HG03565 (cell line): ENCODE measurements around the gene PRLH.
"Not testable (repeated sequence)": the region's sequence is repeated elsewhere in the genome, so short reads cannot be mapped to it uniquely, and the experiment has no call there.

Experiments
- ATAC-seq: cut with Tn5 transposase; IDR thresholded peaks from one replicate; pipeline ENCODE4 v1.9.1; 2021; ENCODE audit warnings: mild to moderate bottlenecking, moderate library complexity; ENCODE audit not compliant: unreplicated experiment

The PRLH gene

GRCh38 chr2:237581326-237581725 is 15.0 kb downstream of the PRLH start:
- no peak for ATAC-seq

- ATAC-seq, result no peak
Measured at GRCh38 chr2:237581751-237582746, 15.7 kb downstream of the PRLH start.

- ATAC-seq, result no peak
Measured at GRCh38 chr2:237583385-237584295, 17.3 kb downstream of the PRLH start.

GRCh38 chr2:237585590-237586221 is 19.3 kb downstream of the PRLH start:
- ATAC-seq, result no peak

- ATAC-seq, result no peak
Measured at GRCh38 chr2:237588044-237588696, 21.8 kb downstream of the PRLH start.

GRCh38 chr2:237590272-237591140 is 24.1 kb downstream of the PRLH start, which contains the start of gene RAB17:
TSS of gene RAB17 (minus strand) at chr2:237590734. CDS start at chr2:237586154, 4,580 bp downstream.
- ATAC-seq, result no peak

GRCh38 chr2:237591141-237591881 is 24.9 kb downstream of the PRLH start:
- ATAC-seq, result no peak

GRCh38 chr2:237592425-237592980 is 26.1 kb downstream of the PRLH start:
- no peak for ATAC-seq

- ATAC-seq, result no peak
Measured at GRCh38 chr2:237593036-237593435, 26.7 kb downstream of the PRLH start.

GRCh38 chr2:237593596-237594320 is 27.4 kb downstream of the PRLH start:
- ATAC-seq, result no peak

- ATAC-seq, result no peak
Measured at GRCh38 chr2:237594514-237594871, 28.1 kb downstream of the PRLH start.

GRCh38 chr2:237595829-237596519 is 29.6 kb downstream of the PRLH start:
- ATAC-seq, result not testable (repeated sequence)

- no peak for ATAC-seq
Measured at GRCh38 chr2:237596520-237597195, 30.3 kb downstream of the PRLH start.

- no peak for ATAC-seq
Measured at GRCh38 chr2:237597196-237598145, 31.1 kb downstream of the PRLH start.

GRCh38 chr2:237598468-237599208 is 32.3 kb downstream of the PRLH start:
- ATAC-seq, result no peak
